GM18951 (cell line): ENCODE data around the gene DEPDC5.
"Not testable (repeated sequence)": the region's sequence is repeated elsewhere in the genome, so short reads cannot be mapped to it uniquely, and the experiment has no call there.

Experiments used
- POLR2A ChIP-seq: IDR thresholded peaks from 4 replicates; pipeline ENCODE4 v1.6.1; 2011; ENCODE audit warnings: mild to moderate bottlenecking; ENCODE audit not compliant: insufficient read length, insufficient read depth; ENCODE audit errors: extremely low read depth
- in situ Hi-C: fragments of 300-500 bp; cut with MboI; formaldehyde crosslinking; loops from one replicate; pipeline ENCODE4 v1.12.0; 2022; ENCODE audit warnings: low sequenced_read_pairs, mixed read lengths, inconsistent platforms; ENCODE audit not compliant: unreplicated experiment

Gene DEPDC5

DNA sequence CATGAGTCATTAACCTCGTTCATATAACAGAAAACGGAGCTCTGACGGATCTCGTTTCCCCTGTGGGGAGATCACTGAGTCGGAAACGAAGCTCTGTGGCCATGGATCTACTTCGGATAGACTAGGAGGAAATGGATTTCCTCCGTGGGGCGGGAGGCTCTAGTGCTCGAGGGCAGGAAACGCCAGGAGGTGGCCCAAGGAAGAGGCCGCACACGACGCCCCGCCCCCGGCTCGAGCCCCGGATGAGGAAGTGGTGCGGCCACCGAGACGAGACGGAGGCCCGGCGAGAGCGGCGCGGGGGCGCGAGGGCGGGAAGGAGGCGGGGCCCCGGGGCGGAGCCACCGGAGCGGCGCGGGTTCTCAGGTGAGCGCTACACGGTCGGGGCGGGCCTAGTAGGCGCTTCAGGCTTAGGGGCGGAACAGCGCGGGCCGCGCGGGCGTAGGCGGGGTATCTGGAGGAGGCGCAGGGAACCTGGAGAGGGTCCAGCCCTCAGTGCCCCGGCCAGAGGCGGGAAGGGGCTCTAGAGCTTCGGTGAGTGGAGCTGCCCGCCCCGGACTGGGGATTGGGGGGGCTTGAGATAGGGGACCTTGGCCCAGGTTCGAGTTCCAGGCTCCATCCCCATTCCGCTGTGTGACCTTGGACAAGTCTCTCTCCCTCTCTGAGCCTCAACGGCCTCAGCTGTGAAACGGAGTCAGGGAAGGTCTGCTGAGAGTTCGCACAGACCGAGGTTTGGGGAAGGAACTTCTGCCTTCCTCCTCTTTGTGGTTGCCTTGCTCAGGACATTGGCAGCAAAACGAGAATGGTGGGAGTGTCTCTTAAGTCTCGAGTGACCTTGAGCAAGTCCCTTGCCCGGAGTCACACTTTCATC is at the start of gene DEPDC5:
Gene DEPDC5 (plus strand): TSS at position 386 of the 868 bp plus-strand sequence. CDS start 903 bp downstream, outside the sequence.
- TF ChIP-seq POLR2A, result peak; percentile 91
- in situ Hi-C loops, result no loop called here

DNA sequence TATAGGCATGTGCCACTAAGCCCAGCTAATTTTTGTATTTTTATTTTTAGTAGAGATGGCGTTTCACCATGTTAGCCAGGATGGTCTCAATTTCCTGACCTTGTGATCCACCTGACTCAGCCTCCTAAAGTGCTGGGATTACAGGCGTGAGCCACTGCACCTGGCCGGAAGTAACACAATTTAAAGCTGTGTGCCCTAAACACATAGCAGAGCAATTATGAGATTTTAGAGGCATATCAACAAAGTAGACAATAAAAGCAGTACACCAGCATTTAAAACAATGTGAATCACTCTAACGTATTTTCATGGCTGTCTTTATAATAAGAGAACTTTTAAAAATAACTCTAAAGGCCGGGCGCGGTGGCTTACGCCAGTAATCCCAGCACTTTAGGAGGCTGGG is 46.3 kb upstream of the DEPDC5 start:
- in situ Hi-C loops, result no loop called here
- TF ChIP-seq POLR2A, result no peak

DNA sequence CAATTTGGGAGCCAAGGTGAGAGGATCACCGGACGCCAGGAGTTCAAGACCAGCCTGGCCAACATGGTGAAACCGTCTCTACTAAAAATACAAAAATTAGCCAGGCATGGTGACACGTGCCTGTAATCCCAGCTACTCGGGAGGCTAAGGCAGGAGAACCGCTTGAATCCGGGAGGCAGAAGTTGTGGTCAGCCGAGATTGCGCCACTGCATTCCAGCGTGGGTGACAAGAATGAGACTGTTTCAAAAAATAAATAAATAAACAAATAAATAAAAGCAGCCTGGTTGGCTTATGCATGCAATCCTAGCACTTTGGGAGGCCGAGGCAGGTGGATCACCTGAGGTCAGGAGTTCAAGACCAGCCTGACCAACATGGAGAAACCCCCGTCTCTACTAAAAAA is 42.6 kb upstream of the DEPDC5 start:
- in situ Hi-C loops, result not testable (repeated sequence)

DNA sequence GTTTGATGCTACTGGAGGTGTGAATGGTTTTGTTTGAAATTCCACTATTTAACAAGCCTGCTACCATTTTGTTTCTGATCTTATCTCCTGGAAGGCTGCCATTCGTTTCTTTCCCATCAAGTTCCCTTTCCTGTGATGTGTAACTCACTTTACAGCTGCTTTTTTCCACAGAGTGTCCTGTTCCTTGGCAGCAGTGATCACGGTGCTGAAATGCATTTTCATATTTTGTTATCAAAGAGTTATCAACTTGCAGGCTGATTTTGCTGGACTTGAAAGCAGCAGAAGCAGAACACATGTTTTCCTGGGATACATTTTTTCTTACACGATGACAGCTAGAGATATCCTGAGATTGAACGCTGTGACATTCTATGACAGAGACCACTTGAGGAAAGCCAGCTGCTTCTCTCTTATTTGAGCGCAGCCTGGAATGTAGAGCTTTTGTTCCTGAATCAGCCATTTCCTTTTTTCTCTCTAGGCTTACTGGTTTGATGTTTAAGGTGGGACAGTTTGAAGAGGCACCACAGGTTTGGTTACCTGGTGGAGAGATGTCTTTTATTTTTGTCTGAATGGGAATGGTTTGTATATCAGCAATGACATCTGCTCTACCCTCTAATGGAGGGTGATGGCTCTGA is 38.6 kb upstream of the DEPDC5 start:
- TF ChIP-seq POLR2A, result no peak
- in situ Hi-C loops, result no loop called here

DNA sequence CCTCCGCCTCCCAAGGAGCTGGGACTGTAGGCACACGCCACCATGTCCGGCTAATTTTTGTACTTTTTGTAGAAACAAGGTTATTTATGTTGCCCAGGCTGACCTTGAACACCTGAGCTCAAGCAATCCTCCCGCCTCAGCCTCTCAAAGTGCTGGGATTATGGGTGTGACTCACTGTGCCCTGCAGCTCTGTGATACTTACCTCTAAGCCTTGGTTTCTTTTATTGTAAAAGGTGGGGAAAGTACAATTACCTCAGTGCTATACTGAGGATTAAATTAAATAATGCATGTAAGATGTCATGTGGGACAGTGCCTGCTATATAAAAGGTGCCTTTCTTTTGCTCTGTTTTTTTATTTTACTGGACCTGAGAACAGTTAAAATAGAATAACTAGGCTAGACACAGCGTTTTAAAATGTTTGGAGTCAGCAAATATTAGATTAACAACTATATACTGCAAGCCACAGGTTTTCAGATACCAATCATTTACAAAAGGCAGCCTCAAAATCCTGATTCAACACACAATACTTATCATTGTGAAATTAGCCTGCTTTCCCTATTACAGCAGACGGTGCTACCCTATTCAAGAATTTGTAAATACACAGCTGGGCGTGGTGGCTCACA is 33.9 kb upstream of the DEPDC5 start:
- in situ Hi-C loops, result no loop called here
- TF ChIP-seq POLR2A, result no peak

DNA sequence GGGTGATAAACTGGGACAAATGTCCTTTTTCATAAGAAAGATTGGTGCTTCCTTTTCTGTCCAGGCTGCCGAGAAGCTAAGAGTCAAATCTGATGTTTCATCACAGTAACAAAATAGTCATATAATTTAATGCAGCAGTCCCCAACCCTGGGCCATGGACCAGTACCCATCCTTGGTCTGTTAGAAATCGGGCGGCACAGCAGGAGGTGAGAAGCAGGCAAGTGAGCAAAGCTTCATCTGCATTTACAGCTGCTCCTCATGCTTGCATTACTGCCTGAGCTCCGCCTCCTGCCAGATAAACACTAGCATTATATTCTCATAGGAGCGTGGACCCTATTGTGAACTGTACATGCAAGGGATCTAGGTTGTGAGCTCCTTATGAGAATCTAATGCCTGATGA is 30.1 kb upstream of the DEPDC5 start:
- in situ Hi-C loops, result no loop called here

DNA sequence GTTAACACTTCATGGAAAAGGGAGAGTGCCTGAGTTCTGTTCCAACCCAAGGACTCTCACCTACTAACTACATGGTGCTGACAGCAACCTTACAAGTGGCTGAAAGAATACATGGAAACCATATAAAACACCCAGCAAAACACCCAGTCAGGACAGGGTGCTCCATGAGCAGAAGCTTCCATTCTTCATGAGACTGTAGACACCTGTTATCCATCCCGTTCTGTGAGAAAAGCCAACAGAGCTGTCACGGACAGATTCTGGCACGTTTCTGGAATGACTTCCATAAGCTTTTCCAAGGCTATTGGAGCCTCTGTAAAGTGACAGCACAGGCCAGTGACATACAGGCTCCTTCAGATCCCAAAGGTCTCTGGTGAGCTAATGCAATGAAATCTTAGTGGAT is 27.1 kb upstream of the DEPDC5 start:
- in situ Hi-C loops, result no loop called here
- no peak for TF ChIP-seq POLR2A

More for the DNA sequence above, 30.1 kb upstream of the DEPDC5 start:
- TF ChIP-seq POLR2A, result no peak

DNA sequence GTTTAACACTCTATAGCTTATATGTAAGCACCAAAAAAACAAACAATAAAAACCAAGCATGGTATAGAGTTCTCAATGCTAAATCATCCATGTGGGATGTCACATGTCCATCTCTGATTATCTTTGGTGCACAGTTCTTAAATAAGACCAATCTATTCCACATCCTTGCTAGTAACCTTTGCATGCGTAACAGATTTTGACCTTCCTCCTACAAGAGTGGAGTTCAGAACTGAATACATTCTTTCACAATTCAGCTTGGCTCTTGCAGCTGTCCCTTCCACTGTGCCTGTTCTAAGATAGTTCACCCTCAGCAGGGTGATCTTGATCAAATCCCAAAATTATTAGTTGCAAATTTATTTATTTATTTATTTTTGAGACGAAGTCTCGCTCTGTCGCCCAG is 25.0 kb upstream of the DEPDC5 start:
- no peak for TF ChIP-seq POLR2A
- in situ Hi-C loops, result no loop called here

DNA sequence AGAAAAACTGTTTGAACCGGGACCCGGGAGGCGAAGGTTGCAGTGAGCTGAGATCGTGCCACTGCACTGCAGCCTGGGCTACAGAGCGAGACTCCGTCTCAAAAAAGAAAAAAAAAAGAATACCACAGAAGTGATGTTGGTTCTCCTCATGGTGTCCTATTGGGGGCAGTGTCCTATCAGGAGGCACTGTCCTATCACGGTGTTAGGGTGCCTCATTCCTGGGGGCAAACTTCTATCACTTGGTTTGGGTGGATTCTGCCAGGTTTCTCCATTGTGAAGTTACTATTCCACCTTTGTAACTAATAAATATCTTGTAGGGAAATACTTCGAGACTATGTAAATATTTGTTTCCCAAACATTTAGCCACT is 23.5 kb upstream of the DEPDC5 start:
- in situ Hi-C loops, result no loop called here
- TF ChIP-seq POLR2A, result no peak

DNA sequence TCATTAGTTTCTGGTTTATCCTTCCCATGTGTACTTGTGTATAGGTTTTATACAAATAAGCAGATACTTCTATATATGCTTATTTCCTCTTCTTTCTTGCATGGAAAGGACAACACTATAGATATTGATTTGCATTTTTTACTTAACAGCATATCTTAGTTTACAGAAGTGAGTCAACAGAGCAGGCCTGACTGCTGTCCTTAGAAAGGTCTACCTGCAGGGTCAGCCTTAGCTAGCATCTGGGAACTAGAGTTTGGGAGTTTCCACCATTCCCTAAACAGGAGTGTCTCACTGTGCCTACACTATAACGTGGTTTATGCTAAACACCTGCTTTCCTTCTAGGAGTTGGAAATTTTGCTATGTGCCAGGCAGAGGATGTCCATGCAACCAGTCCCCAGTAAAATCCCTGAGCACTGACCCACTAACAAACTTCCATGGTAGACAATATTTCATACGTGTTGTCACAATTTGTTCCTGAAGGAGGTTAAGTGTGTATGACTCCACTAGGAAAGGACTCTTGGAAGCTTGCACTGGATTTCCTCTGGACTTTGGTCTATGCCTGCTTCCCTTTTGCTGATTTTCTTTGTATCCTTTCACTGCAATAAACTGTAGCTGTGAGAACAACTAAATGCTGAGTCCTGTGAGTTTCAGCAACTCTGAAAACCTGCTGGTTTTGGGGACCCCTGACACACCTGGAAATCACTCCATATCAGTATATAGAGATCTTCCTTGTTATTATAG is 21.6 kb upstream of the DEPDC5 start:
- no peak for TF ChIP-seq POLR2A

DNA sequence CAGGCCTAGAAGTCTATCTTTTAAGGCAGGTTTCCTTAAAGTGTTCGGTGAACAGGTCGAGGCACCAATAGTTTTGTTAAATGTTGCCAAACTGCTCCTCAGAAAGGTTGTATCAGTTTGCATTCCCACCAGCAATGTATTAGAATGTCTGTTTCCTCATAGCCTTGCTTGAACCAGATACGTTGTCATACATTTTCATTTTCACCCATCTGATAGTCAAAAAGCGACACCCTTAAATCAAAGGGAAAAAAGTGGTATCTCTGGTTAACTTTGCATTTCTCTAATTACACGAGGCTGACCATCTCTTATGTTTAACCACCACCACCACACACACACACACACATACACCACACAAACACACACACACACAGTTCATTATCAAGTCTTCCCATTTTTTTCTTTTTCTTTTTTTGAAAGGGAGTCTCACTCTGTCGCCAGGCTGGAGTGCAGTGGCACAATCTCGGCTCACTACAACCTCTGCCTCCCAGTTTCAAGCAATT is 20.2 kb upstream of the DEPDC5 start:
- TF ChIP-seq POLR2A, result no peak
- in situ Hi-C loops, result no loop called here

More for the DNA sequence above, 21.6 kb upstream of the DEPDC5 start:
- in situ Hi-C loops, result no loop called here

DNA sequence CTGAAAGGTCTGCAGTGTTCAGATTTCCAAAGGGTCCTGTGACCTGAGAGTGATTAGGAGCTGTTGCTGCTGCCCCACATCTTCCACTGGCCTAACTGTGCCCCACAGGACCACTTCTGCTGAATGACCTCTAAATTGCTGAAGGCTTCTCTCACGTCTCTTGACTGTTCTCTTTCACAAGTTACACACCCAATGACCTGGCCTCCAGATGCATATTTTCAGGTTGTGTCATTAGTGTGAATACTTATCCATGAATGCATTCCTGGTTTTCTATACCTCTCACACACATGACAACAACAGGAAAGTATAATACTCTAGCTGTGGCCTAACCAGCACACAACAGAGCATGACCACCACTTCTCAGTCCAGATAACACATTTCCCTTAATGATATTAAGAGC is 19.3 kb upstream of the DEPDC5 start:
- no peak for TF ChIP-seq POLR2A

DNA sequence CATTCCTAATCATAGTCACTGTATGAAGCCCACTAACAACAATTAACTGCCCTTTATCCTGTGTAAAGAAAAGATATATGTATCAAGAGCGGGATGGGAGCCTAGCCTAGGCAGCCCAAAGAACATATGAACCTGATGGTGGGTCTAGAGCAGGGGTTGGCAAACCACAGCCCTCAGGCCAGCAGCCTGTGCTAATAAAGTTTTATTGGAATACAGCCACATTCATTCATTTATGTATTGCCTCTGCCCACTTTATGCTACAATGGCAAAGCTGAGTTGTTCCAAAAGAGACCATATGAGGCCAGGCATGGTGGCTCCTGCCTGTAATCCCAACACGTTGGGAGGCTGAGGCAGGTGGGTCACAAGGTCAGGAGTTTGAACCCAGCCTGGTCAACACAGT is 17.4 kb upstream of the DEPDC5 start:
- no peak for TF ChIP-seq POLR2A
- in situ Hi-C loops, result no loop called here

More for the DNA sequence above, 19.3 kb upstream of the DEPDC5 start:
- in situ Hi-C loops, result no loop called here

DNA sequence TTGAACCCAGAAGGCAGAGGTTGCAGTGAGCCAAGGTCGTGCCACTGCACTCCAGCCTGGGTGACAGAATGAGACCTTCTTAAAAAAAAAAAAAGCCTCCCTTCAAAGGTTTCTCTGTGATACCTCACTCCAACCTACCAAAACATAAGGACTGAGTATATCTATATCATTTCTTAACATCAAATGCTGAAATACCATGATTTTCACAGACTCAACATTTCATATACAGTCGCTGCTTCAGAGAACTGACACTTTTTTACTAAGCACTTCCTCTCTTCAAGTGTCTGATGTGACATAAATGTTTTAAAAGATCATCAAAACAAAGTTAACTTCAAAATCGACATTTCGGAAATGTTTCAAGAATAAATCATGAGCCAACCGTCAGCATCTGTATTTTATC is 15.9 kb upstream of the DEPDC5 start:
- in situ Hi-C loops, result no loop called here
- TF ChIP-seq POLR2A, result no peak
